Fibroblast of pulmonary artery (primary cell): ENCODE results near the gene SLC35A3.
"Not testable (repeated sequence)": the region's sequence is repeated elsewhere in the genome, so short reads cannot be mapped to it uniquely, and the experiment has no call there.

Experiments used
- DNase-seq: peaks from one replicate; pipeline ENCODE4 v3.0.0-alpha.2; 2010; ENCODE audit warnings: low read depth
- H3K4me3 ChIP-seq: replicated peaks from 2 replicates; pipeline ENCODE4 v1.5.1; 2011; ENCODE audit warnings: low read depth, mild to moderate bottlenecking, control low read depth, low read length, moderate library complexity
- TF ChIP-seq, protein P1 (sequence below): IDR thresholded peaks from 2 replicates; pipeline ENCODE4 v1.5.1; 2011; ENCODE audit warnings: mild to moderate bottlenecking, control low read depth, low read length, inconsistent platforms; ENCODE audit errors: missing control alignments

SLC35A3 gene

DNA sequence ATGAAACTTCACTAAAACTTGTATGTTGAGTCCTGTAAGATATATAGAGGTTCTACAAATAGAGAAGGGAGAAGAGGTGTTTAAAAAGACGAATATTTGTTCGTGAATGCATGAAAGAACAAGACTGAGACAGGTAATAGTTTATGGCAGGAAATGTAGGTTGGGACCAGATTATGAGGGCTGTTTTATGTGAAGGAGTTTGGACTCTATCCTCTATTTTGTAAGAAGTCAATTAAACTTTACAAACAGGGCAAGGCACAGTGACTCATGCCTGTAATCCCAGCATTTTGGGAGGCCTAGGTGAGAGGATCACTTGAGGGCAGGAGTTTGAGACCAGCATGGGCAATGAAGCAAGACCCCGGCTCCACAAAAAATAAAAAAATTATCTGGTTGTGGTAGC, 5.7 kb downstream of the SLC35A3 start:
- DNase-seq: no peak
- H3K4me3 ChIP-seq: no peak overlapping the region
- TF ChIP-seq, protein P1, sequence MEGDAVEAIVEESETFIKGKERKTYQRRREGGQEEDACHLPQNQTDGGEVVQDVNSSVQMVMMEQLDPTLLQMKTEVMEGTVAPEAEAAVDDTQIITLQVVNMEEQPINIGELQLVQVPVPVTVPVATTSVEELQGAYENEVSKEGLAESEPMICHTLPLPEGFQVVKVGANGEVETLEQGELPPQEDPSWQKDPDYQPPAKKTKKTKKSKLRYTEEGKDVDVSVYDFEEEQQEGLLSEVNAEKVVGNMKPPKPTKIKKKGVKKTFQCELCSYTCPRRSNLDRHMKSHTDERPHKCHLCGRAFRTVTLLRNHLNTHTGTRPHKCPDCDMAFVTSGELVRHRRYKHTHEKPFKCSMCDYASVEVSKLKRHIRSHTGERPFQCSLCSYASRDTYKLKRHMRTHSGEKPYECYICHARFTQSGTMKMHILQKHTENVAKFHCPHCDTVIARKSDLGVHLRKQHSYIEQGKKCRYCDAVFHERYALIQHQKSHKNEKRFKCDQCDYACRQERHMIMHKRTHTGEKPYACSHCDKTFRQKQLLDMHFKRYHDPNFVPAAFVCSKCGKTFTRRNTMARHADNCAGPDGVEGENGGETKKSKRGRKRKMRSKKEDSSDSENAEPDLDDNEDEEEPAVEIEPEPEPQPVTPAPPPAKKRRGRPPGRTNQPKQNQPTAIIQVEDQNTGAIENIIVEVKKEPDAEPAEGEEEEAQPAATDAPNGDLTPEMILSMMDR: no peak

- not testable (repeated sequence) for DNase-seq, H3K4me3 ChIP-seq
Measured at GRCh38 chr1:99977326-99977725, 7.5 kb downstream of the SLC35A3 start.

DNA sequence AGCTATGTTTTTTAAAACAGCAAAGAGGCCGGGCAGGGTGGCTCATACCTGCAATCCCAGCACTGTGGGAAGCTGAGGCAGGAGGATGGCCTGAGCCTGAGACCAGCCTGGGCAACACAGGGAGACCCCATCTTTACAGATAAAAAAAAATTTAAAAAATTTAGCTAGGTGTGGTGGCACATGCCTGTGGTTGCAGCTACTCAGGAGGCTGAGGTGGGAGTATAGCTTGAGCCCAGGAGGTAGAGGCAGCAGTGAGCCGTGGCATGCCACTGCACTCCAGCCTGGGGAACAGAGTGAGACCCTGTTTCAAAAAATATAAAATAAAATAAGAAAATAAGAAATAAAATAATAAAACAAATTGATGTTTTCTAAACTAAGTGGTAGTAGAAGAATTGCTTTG, 8.4 kb downstream of the SLC35A3 start:
- DNase-seq: no peak
- TF ChIP-seq, protein P1: no peak
- no peak overlapping the region for H3K4me3 ChIP-seq

DNA sequence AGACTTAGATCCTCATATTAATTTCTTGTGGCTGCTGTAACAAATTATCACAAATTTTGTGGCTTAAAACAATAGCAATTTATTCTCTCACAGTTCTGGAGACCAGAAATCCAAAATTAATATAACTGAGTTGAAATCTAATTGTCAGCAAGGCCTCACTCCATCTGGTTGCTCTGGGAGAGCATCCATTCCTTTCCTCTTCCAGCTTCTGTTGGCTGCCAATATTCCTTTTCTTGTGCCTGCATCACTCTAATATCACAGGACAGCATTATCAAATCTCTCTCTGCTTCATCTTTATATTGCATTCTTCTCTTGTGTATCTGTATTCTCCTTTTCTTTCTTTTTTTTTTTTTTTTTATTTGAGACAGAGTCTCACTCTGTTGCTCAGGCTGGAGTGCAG, 9.3 kb downstream of the SLC35A3 start:
- no peak overlapping the region for H3K4me3 ChIP-seq
- DNase-seq: no peak
- TF ChIP-seq, protein P1: no peak

DNA sequence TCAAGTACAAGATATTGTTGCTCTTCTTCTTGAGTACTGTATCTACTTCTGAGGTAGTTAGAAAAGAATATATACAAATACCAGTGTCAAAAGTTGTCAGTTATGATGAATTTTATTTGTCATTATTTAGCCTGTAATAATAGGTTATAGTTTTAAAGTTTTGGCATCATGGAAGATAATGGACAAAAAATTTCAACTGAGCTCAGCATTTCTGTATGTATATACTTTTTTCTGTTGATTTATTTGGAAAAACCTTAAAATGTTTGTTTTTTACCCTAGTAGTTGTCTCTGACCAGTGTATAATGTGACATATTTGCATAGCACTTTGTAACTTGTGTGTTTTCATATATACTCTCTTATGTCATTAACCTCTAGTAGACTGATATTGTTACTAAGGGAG, 11.1 kb downstream of the SLC35A3 start:
- TF ChIP-seq, protein P1: no peak
- no peak for DNase-seq
- H3K4me3 ChIP-seq: no peak overlapping the region

DNA sequence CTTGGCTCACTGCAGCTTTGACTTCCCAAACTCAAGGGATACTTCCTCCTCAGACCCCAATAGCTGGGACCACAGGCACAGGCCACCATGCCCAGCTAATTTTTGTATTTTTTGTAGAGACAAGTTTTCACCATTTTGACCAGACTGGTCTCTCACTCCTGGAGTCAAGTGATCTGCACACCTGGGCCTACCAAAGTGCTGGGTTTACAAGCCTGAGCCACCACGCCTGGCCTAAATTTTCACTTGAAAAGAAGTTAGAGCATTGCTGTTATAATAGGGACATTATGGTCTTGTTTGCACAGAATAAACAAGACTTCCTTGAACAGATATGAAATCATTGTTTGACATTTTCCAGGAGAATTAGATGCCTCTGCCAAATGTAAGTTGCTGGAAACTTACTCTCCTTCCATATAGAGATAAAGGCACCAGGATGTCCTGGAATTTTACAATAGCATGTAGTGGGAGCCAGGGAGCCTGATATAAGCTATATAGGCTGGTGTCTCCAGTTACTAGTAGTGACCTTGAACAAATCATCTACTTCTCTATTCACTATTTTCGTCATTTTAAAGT, 16.9 kb downstream of the SLC35A3 start:
- peak; percentile 50 for DNase-seq
- TF ChIP-seq, protein P1: no peak

DNA sequence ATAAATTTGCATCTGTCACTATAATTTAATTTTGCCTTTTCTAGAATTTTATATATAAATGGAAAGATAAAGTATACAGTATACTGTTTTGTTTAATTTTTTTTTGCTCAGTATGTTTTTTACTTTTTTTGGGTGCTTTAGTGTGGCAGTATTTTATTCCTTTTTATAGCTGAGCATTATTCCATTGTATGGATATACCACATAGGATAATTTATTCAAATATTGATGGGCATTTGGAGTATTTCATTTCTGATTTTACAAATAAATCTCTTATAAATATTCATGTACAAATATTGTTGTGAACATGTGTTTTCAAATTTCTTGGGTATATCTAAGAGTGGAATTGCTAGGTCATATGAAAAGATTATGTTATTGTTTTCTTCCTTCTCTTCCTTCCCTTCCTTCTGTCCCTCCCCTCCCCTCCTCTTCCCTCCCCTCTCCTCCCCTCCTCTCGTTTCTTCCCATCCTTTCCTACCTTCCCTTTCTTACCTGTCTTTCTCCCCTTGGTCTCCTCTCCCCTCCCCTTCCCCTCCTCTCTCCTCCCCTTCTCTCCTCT, 18.5 kb downstream of the SLC35A3 start:
- no peak overlapping the region for H3K4me3 ChIP-seq
- TF ChIP-seq, protein P1: no peak
- DNase-seq: no peak

More for the DNA sequence above, 16.9 kb downstream of the SLC35A3 start:
- no peak overlapping the region for H3K4me3 ChIP-seq
